ENCODE results near the gene NR5A1.

NR5A1 gene

GRCh38 chr9:124550072-124550471 is 42.9 kb upstream of the NR5A1 start:
- H3K23ac ChIP-seq (ENCODE audit: low read length): no peak overlapping the region

GRCh38 chr9:124549016-124549415 is 41.8 kb upstream of the NR5A1 start:
- Histone ChIP-seq H3K27me3 (ENCODE audit: insufficient read depth, low read length, poor library complexity) (no peaks in the 10 kb centered on the region), H3K4ac (ENCODE audit: low read depth, low read length) (no peak overlapping the region), H2BK5ac (ENCODE audit: low read length) (no peak overlapping the region), H3K27ac (ENCODE audit: low read depth, low read length) (no peak overlapping the region), H3K36me3 (ENCODE audit: control insufficient read depth, insufficient read depth, low read length) (no peaks in the 10 kb centered on the region), H2BK15ac (replicated peaks; ENCODE audit: low read depth) (no peak overlapping the region), H3K4me1 (ENCODE audit: control insufficient read depth, low read depth, low read length) (peaks cover 12% of the 10 kb centered on the region), H3K23ac (ENCODE audit: low read length) (no peak overlapping the region), H3K9ac (ENCODE audit: low read length) (no peak overlapping the region), H3K18ac (ENCODE audit: low read length) (no peak overlapping the region), H4K8ac (ENCODE audit: low read depth, low read length) (no peak overlapping the region), H3K4me3 (ENCODE audit: low read length) (no peak overlapping the region), H3K4me2 (ENCODE audit: low read length) (no peak overlapping the region), H3K79me2 (ENCODE audit: control insufficient read depth, insufficient read depth, low read length) (no peaks in the 10 kb centered on the region), H3K56ac (ENCODE audit: low read length) (no peak overlapping the region), H2AK5ac (ENCODE audit: low read length) (no peak overlapping the region), H3K79me1 (ENCODE audit: low read length) (no peaks in the 10 kb centered on the region), H2BK120ac (ENCODE audit: low read depth, low read length) (no peak overlapping the region), H4K5ac (ENCODE audit: low read length) (no peak overlapping the region)
- WGBS (ENCODE audit: extremely low coverage, insufficient coverage, low lambda C conversion rate): no CpG with 5 or more reads among the region's 1 CpG
- no peak for DNase-seq

More at GRCh38 chr9:124550072-124550471, 42.9 kb upstream of the NR5A1 start:
- Histone ChIP-seq H2BK120ac (ENCODE audit: low read depth, low read length) (no peak overlapping the region), H3K4me3 (ENCODE audit: low read length) (no peak overlapping the region), H3K4ac (ENCODE audit: low read depth, low read length) (no peak overlapping the region), H3K4me1 (ENCODE audit: control insufficient read depth, low read depth, low read length) (peaks cover 7% of the 10 kb centered on the region), H3K27me3 (ENCODE audit: insufficient read depth, low read length, poor library complexity) (no peaks in the 10 kb centered on the region), H4K5ac (ENCODE audit: low read length) (no peak overlapping the region), H3K27ac (ENCODE audit: low read depth, low read length) (no peak overlapping the region), H3K36me3 (ENCODE audit: control insufficient read depth, insufficient read depth, low read length) (no peaks in the 10 kb centered on the region), H3K9ac (ENCODE audit: low read length) (no peak overlapping the region), H2BK15ac (replicated peaks; ENCODE audit: low read depth) (no peak overlapping the region), H3K79me2 (ENCODE audit: control insufficient read depth, insufficient read depth, low read length) (no peaks in the 10 kb centered on the region), H3K79me1 (ENCODE audit: low read length) (no peaks in the 10 kb centered on the region), H3K56ac (ENCODE audit: low read length) (no peak overlapping the region), H3K4me2 (ENCODE audit: low read length) (no peak overlapping the region), H4K8ac (ENCODE audit: low read depth, low read length) (no peak overlapping the region), H3K18ac (ENCODE audit: low read length) (no peak overlapping the region), H2AK5ac (ENCODE audit: low read length) (no peak overlapping the region), H2BK5ac (ENCODE audit: low read length) (no peak overlapping the region)
- no peak for DNase-seq
- WGBS (ENCODE audit: extremely low coverage, insufficient coverage, low lambda C conversion rate): no CpG with 5 or more reads among the region's 2 CpGs

GRCh38 chr9:124544535-124544934 is 37.3 kb upstream of the NR5A1 start:
- H3K79me2 ChIP-seq (ENCODE audit: control insufficient read depth, insufficient read depth, low read length): no peaks in the 10 kb centered on the region
- H2AK5ac ChIP-seq (ENCODE audit: low read length): no peak overlapping the region
- no peak overlapping the region for H2BK15ac ChIP-seq (replicated peaks; ENCODE audit: low read depth)
- peak overlapping the region; percentile 4 for H3K4me2 ChIP-seq (ENCODE audit: low read length)
- no peak overlapping the region for H3K4me3 ChIP-seq (ENCODE audit: low read length)
- DNase-seq: no peak
- H3K4me1 ChIP-seq (ENCODE audit: control insufficient read depth, low read depth, low read length): peaks cover 14% of the 10 kb centered on the region
- no peaks in the 10 kb centered on the region for H3K27me3 ChIP-seq (ENCODE audit: insufficient read depth, low read length, poor library complexity)
- peak overlapping the region; percentile 54 for H3K56ac ChIP-seq (ENCODE audit: low read length)
- WGBS (ENCODE audit: extremely low coverage, insufficient coverage, low lambda C conversion rate): no CpG with 5 or more reads among the region's 2 CpGs
- H4K8ac ChIP-seq (ENCODE audit: low read depth, low read length): no peak overlapping the region
- no peak overlapping the region for H3K27ac ChIP-seq (ENCODE audit: low read depth, low read length)
- peak overlapping the region; percentile 64 for H2BK120ac ChIP-seq (ENCODE audit: low read depth, low read length)
- no peaks in the 10 kb centered on the region for H3K79me1 ChIP-seq (ENCODE audit: low read length)
- no peak overlapping the region for H3K9ac ChIP-seq (ENCODE audit: low read length)
- H2BK5ac ChIP-seq (ENCODE audit: low read length): peak overlapping the region; percentile 43
- peaks cover 3% of the 10 kb centered on the region for H3K36me3 ChIP-seq (ENCODE audit: control insufficient read depth, insufficient read depth, low read length)
- H3K18ac ChIP-seq (ENCODE audit: low read length): no peak overlapping the region
- H4K5ac ChIP-seq (ENCODE audit: low read length): no peak overlapping the region
- no peak overlapping the region for H3K23ac ChIP-seq (ENCODE audit: low read length)
- no peak overlapping the region for H3K4ac ChIP-seq (ENCODE audit: low read depth, low read length)

GRCh38 chr9:124541824-124542223 is 34.6 kb upstream of the NR5A1 start:
- no peaks in the 10 kb centered on the region for H3K27me3 ChIP-seq (ENCODE audit: insufficient read depth, low read length, poor library complexity)
- H3K4me3 ChIP-seq (ENCODE audit: low read length): no peak overlapping the region
- no peaks in the 10 kb centered on the region for H3K79me1 ChIP-seq (ENCODE audit: low read length)
- no peak overlapping the region for H2BK15ac ChIP-seq (replicated peaks; ENCODE audit: low read depth)
- DNase-seq: no peak
- no peak overlapping the region for H4K5ac ChIP-seq (ENCODE audit: low read length)
- peaks cover 9% of the 10 kb centered on the region for H3K4me1 ChIP-seq (ENCODE audit: control insufficient read depth, low read depth, low read length)
- no peak overlapping the region for H4K8ac ChIP-seq (ENCODE audit: low read depth, low read length)
- no peak overlapping the region for H2BK120ac ChIP-seq (ENCODE audit: low read depth, low read length)
- no peak overlapping the region for H3K4ac ChIP-seq (ENCODE audit: low read depth, low read length)
- H3K9ac ChIP-seq (ENCODE audit: low read length): no peak overlapping the region
- H2AK5ac ChIP-seq (ENCODE audit: low read length): no peak overlapping the region
- no peaks in the 10 kb centered on the region for H3K79me2 ChIP-seq (ENCODE audit: control insufficient read depth, insufficient read depth, low read length)
- H2BK5ac ChIP-seq (ENCODE audit: low read length): no peak overlapping the region
- H3K23ac ChIP-seq (ENCODE audit: low read length): no peak overlapping the region
- peaks cover 3% of the 10 kb centered on the region for H3K36me3 ChIP-seq (ENCODE audit: control insufficient read depth, insufficient read depth, low read length)
- no peak overlapping the region for H3K56ac ChIP-seq (ENCODE audit: low read length)
- no peak overlapping the region for H3K4me2 ChIP-seq (ENCODE audit: low read length)
- no peak overlapping the region for H3K18ac ChIP-seq (ENCODE audit: low read length)
- H3K27ac ChIP-seq (ENCODE audit: low read depth, low read length): no peak overlapping the region

- H3K79me2 ChIP-seq (ENCODE audit: control insufficient read depth, insufficient read depth, low read length): no peaks in the 10 kb centered on the region
- H3K4me3 ChIP-seq (ENCODE audit: low read length): no peak overlapping the region
- H3K4me2 ChIP-seq (ENCODE audit: low read length): no peak overlapping the region
- H3K27me3 ChIP-seq (ENCODE audit: insufficient read depth, low read length, poor library complexity): no peaks in the 10 kb centered on the region
- H4K5ac ChIP-seq (ENCODE audit: low read length): no peak overlapping the region
- no peak overlapping the region for H3K9ac ChIP-seq (ENCODE audit: low read length)
- no peaks in the 10 kb centered on the region for H3K79me1 ChIP-seq (ENCODE audit: low read length)
- no peak overlapping the region for H3K4ac ChIP-seq (ENCODE audit: low read depth, low read length)
- H2AK5ac ChIP-seq (ENCODE audit: low read length): no peak overlapping the region
- no peak overlapping the region for H3K23ac ChIP-seq (ENCODE audit: low read length)
- no peak overlapping the region for H4K8ac ChIP-seq (ENCODE audit: low read depth, low read length)
- DNase-seq: no peak
- peaks cover 7% of the 10 kb centered on the region for H3K36me3 ChIP-seq (ENCODE audit: control insufficient read depth, insufficient read depth, low read length)
- no peak overlapping the region for H2BK5ac ChIP-seq (ENCODE audit: low read length)
- H2BK120ac ChIP-seq (ENCODE audit: low read depth, low read length): no peak overlapping the region
- H3K18ac ChIP-seq (ENCODE audit: low read length): no peak overlapping the region
- no peaks in the 10 kb centered on the region for H3K4me1 ChIP-seq (ENCODE audit: control insufficient read depth, low read depth, low read length)
- H3K27ac ChIP-seq (ENCODE audit: low read depth, low read length): no peak overlapping the region
- H3K56ac ChIP-seq (ENCODE audit: low read length): no peak overlapping the region
- H2BK15ac ChIP-seq (replicated peaks; ENCODE audit: low read depth): no peak overlapping the region
- WGBS (ENCODE audit: extremely low coverage, insufficient coverage, low lambda C conversion rate): no CpG with 5 or more reads among the region's 8 CpGs
Measured at GRCh38 chr9:124537926-124538325, 30.7 kb upstream of the NR5A1 start.

- no CpG with 5 or more reads among the region's 10 CpGs for WGBS (ENCODE audit: extremely low coverage, insufficient coverage, low lambda C conversion rate)
- H3K36me3 ChIP-seq (ENCODE audit: control insufficient read depth, insufficient read depth, low read length): peaks cover 7% of the 10 kb centered on the region
Measured at GRCh38 chr9:124535846-124536245, 28.6 kb upstream of the NR5A1 start.

More at GRCh38 chr9:124535846-124536245, 28.6 kb upstream of the NR5A1 start:
- Histone ChIP-seq H2BK5ac (ENCODE audit: low read length) (no peak overlapping the region), H3K79me1 (ENCODE audit: low read length) (no peaks in the 10 kb centered on the region), H3K4me3 (ENCODE audit: low read length) (no peak overlapping the region), H3K4ac (ENCODE audit: low read depth, low read length) (no peak overlapping the region), H3K27me3 (ENCODE audit: insufficient read depth, low read length, poor library complexity) (no peaks in the 10 kb centered on the region), H2BK15ac (replicated peaks; ENCODE audit: low read depth) (no peak overlapping the region), H2BK120ac (ENCODE audit: low read depth, low read length) (no peak overlapping the region), H3K79me2 (ENCODE audit: control insufficient read depth, insufficient read depth, low read length) (no peaks in the 10 kb centered on the region), H3K4me2 (ENCODE audit: low read length) (no peak overlapping the region), H3K27ac (ENCODE audit: low read depth, low read length) (no peak overlapping the region), H2AK5ac (ENCODE audit: low read length) (no peak overlapping the region), H4K8ac (ENCODE audit: low read depth, low read length) (no peak overlapping the region), H4K5ac (ENCODE audit: low read length) (no peak overlapping the region), H3K23ac (ENCODE audit: low read length) (no peak overlapping the region), H3K18ac (ENCODE audit: low read length) (no peak overlapping the region), H3K4me1 (ENCODE audit: control insufficient read depth, low read depth, low read length) (no peaks in the 10 kb centered on the region), H3K9ac (ENCODE audit: low read length) (no peak overlapping the region), H3K56ac (ENCODE audit: low read length) (peak overlapping the region; percentile 10)
- no peak for DNase-seq

Data from mesendoderm (in vitro differentiated cells).